ENCODE results near the gene CUL9. TPM values are rescaled to one million over a fixed set of nuclear protein-coding genes. Genes with fewer than 3 reads are reported as not detected.

Gene CUL9
- polyA plus RNA-seq, 1 donor from 2014 or later: 65.0 TPM

GRCh38 chr6:43271103-43271815 lies 89.3 kb downstream of the CUL9 start:
- H3K4me3 ChIP-seq (ENCODE audit: low read length): no peak overlapping the region
- H3K4me2 ChIP-seq (ENCODE audit: low read length): no peak overlapping the region
- no peaks in the 10 kb centered on the region for H3K79me2 ChIP-seq (replicated peaks; ENCODE audit: insufficient read depth, low read length)
- no peaks in the 10 kb centered on the region for H3K36me3 ChIP-seq (ENCODE audit: insufficient read depth, low read length)
- no peaks in the 10 kb centered on the region for H3K9me3 ChIP-seq (ENCODE audit: low read length)
- H4K20me1 ChIP-seq (ENCODE audit: insufficient read depth): peaks cover 5% of the 10 kb centered on the region
- no peak overlapping the region for H3K27ac ChIP-seq (ENCODE audit: low read length)
- H2AFZ ChIP-seq (ENCODE audit: low read depth, low read length): no peak overlapping the region
- H3K27me3 ChIP-seq (ENCODE audit: insufficient read depth, low read depth, low read length): peaks cover 21% of the 10 kb centered on the region
- no peaks in the 10 kb centered on the region for H3F3A ChIP-seq (ENCODE audit: insufficient read depth, low read length, poor library complexity, severe bottlenecking)
- no peak overlapping the region for H3K9ac ChIP-seq (ENCODE audit: low read length)
- no peak for TF ChIP-seq REST (IDR thresholded peaks at IDR 0.05; ENCODE audit: borderline replicate concordance)
- no peak for TF ChIP-seq RAD21 (conservative IDR thresholded peaks at IDR 0.05)
- TF ChIP-seq POLR2AphosphoS5 (IDR thresholded peaks at IDR 0.05): no peak
- no peak for TF ChIP-seq SMC3 (conservative IDR thresholded peaks at IDR 0.05; ENCODE audit: poor library complexity)
- no peak for TF ChIP-seq MXI1 (conservative IDR thresholded peaks at IDR 0.05; ENCODE audit: poor library complexity, severe bottlenecking)
- no peak for TF ChIP-seq EZH2 (IDR thresholded peaks at IDR 0.05; ENCODE audit: borderline replicate concordance, insufficient read depth, low read length, poor library complexity, severe bottlenecking)
- TF ChIP-seq TAF1 (IDR thresholded peaks at IDR 0.05; ENCODE audit: low read depth): no peak
- no peak for TF ChIP-seq CTCF (IDR thresholded peaks at IDR 0.05; ENCODE audit: poor library complexity, severe bottlenecking)
- no peaks in the 10 kb centered on the region for H3K9me2 ChIP-seq (ENCODE audit: insufficient read depth, low read length)

GRCh38 chr6:43271944-43272343 lies 89.9 kb downstream of the CUL9 start:
- no peak overlapping the region for H3K4me3 ChIP-seq (ENCODE audit: low read length)
- no peak overlapping the region for H2AFZ ChIP-seq (ENCODE audit: low read depth, low read length)
- H3K79me2 ChIP-seq (replicated peaks; ENCODE audit: insufficient read depth, low read length): no peaks in the 10 kb centered on the region
- no peaks in the 10 kb centered on the region for H3F3A ChIP-seq (ENCODE audit: insufficient read depth, low read length, poor library complexity, severe bottlenecking)
- no peaks in the 10 kb centered on the region for H3K9me2 ChIP-seq (ENCODE audit: insufficient read depth, low read length)
- peaks cover 5% of the 10 kb centered on the region for H4K20me1 ChIP-seq (ENCODE audit: insufficient read depth)
- no peak for TF ChIP-seq POLR2AphosphoS5 (IDR thresholded peaks at IDR 0.05)
- no peak for TF ChIP-seq RAD21 (conservative IDR thresholded peaks at IDR 0.05)
- no peak for TF ChIP-seq SMC3 (conservative IDR thresholded peaks at IDR 0.05; ENCODE audit: poor library complexity)
- TF ChIP-seq CTCF (IDR thresholded peaks at IDR 0.05; ENCODE audit: poor library complexity, severe bottlenecking): no peak
- no peak for TF ChIP-seq EZH2 (IDR thresholded peaks at IDR 0.05; ENCODE audit: borderline replicate concordance, insufficient read depth, low read length, poor library complexity, severe bottlenecking)
- TF ChIP-seq MXI1 (conservative IDR thresholded peaks at IDR 0.05; ENCODE audit: poor library complexity, severe bottlenecking): no peak
- no peak overlapping the region for H3K4me2 ChIP-seq (ENCODE audit: low read length)
- H3K36me3 ChIP-seq (ENCODE audit: insufficient read depth, low read length): no peaks in the 10 kb centered on the region
- H3K27ac ChIP-seq (ENCODE audit: low read length): no peak overlapping the region
- H3K9ac ChIP-seq (ENCODE audit: low read length): no peak overlapping the region
- H3K9me3 ChIP-seq (ENCODE audit: low read length): no peaks in the 10 kb centered on the region
- H3K27me3 ChIP-seq (ENCODE audit: insufficient read depth, low read depth, low read length): peaks cover 21% of the 10 kb centered on the region
